A673 (cell line): ENCODE data around the gene ATCAY.

Experiments used
- CTCF ChIP-seq: fragments of 300-800, 200-600 bp; sonication (generic); conservative IDR thresholded peaks from 2 replicates; pipeline ENCODE4 v1.5.1; 2017; ENCODE audit warnings: low read depth, mild to moderate bottlenecking, antibody characterized with exemption, low read length, moderate library complexity, mixed read lengths
- EZH2 ChIP-seq: fragments of 200-600 bp; sonication (generic); IDR thresholded peaks from 2 replicates; pipeline ENCODE4 v1.6.1; 2017; ENCODE audit warnings: borderline replicate concordance, low read depth, mild to moderate bottlenecking, mixed read lengths, antibody characterized with exemption, low read length; ENCODE audit not compliant: poor library complexity, severe bottlenecking

- TF ChIP-seq CTCF (no peak), EZH2 (no peak)
Observed at GRCh38 chr19:3862826-3863500, 17.5 kb upstream of the ATCAY start.
